Glutamatergic neuron (in vitro differentiated cells): ENCODE data around the gene ACAN. TPM values are rescaled to one million over a fixed set of nuclear protein-coding genes. Genes with fewer than 3 reads are reported as not detected.

Experiments used
- DNase-seq: peaks from one replicate; pipeline ENCODE4 v3.0.0; 2022
- H3K27ac Mint-ChIP-seq: one replicate; pipeline ENCODE4 v1.8.0; 2020; ENCODE audit warnings: mild to moderate bottlenecking, mixed read lengths, inconsistent platforms; ENCODE audit not compliant: unreplicated experiment
- H3K27me3 Mint-ChIP-seq: one replicate; pipeline ENCODE4 v1.8.0; 2020; ENCODE audit warnings: mild to moderate bottlenecking, moderate library complexity, mixed read lengths, inconsistent platforms; ENCODE audit not compliant: unreplicated experiment
- H3K36me3 Mint-ChIP-seq: one replicate; pipeline ENCODE4 v1.8.0; 2020; ENCODE audit warnings: mild to moderate bottlenecking, mixed read lengths, inconsistent platforms; ENCODE audit not compliant: unreplicated experiment
- H3K4me1 Mint-ChIP-seq: one replicate; pipeline ENCODE4 v1.8.0; 2020; ENCODE audit warnings: mild to moderate bottlenecking, low read depth, mixed read lengths, inconsistent platforms; ENCODE audit not compliant: unreplicated experiment
- H3K4me3 Mint-ChIP-seq: one replicate; pipeline ENCODE4 v1.8.0; 2020; ENCODE audit warnings: mild to moderate bottlenecking, mixed read lengths, inconsistent platforms; ENCODE audit not compliant: unreplicated experiment
- H3K9me3 Mint-ChIP-seq: one replicate; pipeline ENCODE4 v1.8.0; 2020; ENCODE audit warnings: mild to moderate bottlenecking, moderate library complexity, mixed read lengths, inconsistent platforms; ENCODE audit not compliant: unreplicated experiment
- CTCF ChIP-seq: fragments of 200-600 bp; sonication (generic); IDR thresholded peaks from one replicate; pipeline ENCODE4 v1.5.0; 2021; ENCODE audit not compliant: partially characterized antibody, unreplicated experiment
- total RNA-seq: library from RNA; stranded (reverse); fragmentation: NEBNext Ultra II Directional; extraction: Animal tissue kit (Norgen Biotek cat#: 25700); gene quantifications from one replicate; pipeline ENCODE4 v1.2.1, GENCODE V29; 2021; ENCODE audit not compliant: unreplicated experiment

ACAN gene
- total RNA-seq, 1 donor from 2014 or later, result 0.05 TPM

GRCh38 chr15:88804257-88804656 lies 1.0 kb downstream of the ACAN start:
- Mint-ChIP-seq H3K36me3 (no peaks in the 10 kb centered on the region), H3K4me1 (peaks cover 2% of the 10 kb centered on the region), H3K4me3 (peak overlapping the region; percentile 61), H3K9me3 (peaks cover 7% of the 10 kb centered on the region), H3K27ac (no peak overlapping the region), H3K27me3 (peaks cover 22% of the 10 kb centered on the region)
- no peak for TF ChIP-seq CTCF
- no peak for DNase-seq

- H3K27ac Mint-ChIP-seq, result no peak overlapping the region
Observed at GRCh38 chr15:88805031-88805780, 2.0 kb downstream of the ACAN start.

GRCh38 chr15:88810446-88810845 lies 7.2 kb downstream of the ACAN start:
- no peak for TF ChIP-seq CTCF
- Mint-ChIP-seq H3K27ac (no peak overlapping the region), H3K4me1 (peaks cover 10% of the 10 kb centered on the region), H3K9me3 (no peaks in the 10 kb centered on the region), H3K36me3 (no peaks in the 10 kb centered on the region), H3K4me3 (no peak overlapping the region), H3K27me3 (peaks cover 6% of the 10 kb centered on the region)
- no peak for DNase-seq

More at GRCh38 chr15:88805031-88805780, 2.0 kb downstream of the ACAN start:
- H3K4me3 Mint-ChIP-seq, result no peak overlapping the region
- peaks cover 2% of the 10 kb centered on the region for H3K4me1 Mint-ChIP-seq
- H3K9me3 Mint-ChIP-seq, result peaks cover 7% of the 10 kb centered on the region
- no peak for TF ChIP-seq CTCF
- peaks cover 22% of the 10 kb centered on the region for H3K27me3 Mint-ChIP-seq
- H3K36me3 Mint-ChIP-seq, result no peaks in the 10 kb centered on the region
- DNase-seq, result no peak

GRCh38 chr15:88812133-88812532 lies 8.9 kb downstream of the ACAN start:
- Mint-ChIP-seq H3K4me1 (peaks cover 10% of the 10 kb centered on the region), H3K27me3 (peaks cover 5% of the 10 kb centered on the region), H3K4me3 (no peak overlapping the region), H3K36me3 (no peaks in the 10 kb centered on the region), H3K27ac (no peak overlapping the region), H3K9me3 (no peaks in the 10 kb centered on the region)
- TF ChIP-seq CTCF, result no peak
- DNase-seq, result no peak

- H3K36me3 Mint-ChIP-seq, result no peaks in the 10 kb centered on the region
- peaks cover 5% of the 10 kb centered on the region for H3K27me3 Mint-ChIP-seq
- no peak for TF ChIP-seq CTCF
- H3K4me1 Mint-ChIP-seq, result peaks cover 10% of the 10 kb centered on the region
- H3K9me3 Mint-ChIP-seq, result no peaks in the 10 kb centered on the region
- no peak overlapping the region for H3K27ac Mint-ChIP-seq
- H3K4me3 Mint-ChIP-seq, result no peak overlapping the region
- no peak for DNase-seq
Observed at GRCh38 chr15:88813960-88814359, 10.7 kb downstream of the ACAN start.
